SK-N-SH (cell line): Measurements from ENCODE around the gene PROSER3. TPM values are rescaled to one million over a fixed set of nuclear protein-coding genes. Genes with fewer than 3 reads are reported as not detected.

Experiments used
- CTCF ChIA-PET: fragments of 300-600, 350-600 bp; formaldehyde crosslinking; extraction: SDS; loops from one replicate; lab custom pipeline; 2021; lab: Yijun Ruan, JAX
- POLR2A ChIA-PET: fragments of 350-600 bp; sonication (Branson Sonifier 250); formaldehyde crosslinking; extraction: SDS; loops from one replicate; lab custom pipeline; 2020; ENCODE audit warnings: antibody characterized with exemption, inconsistent platforms; lab: Yijun Ruan, JAX
- DNase-seq: peaks from one replicate; pipeline ENCODE4 v3.0.0; 2012
- H2AFZ ChIP-seq: fragments of 200-600 bp; sonication (generic); 2 replicates; pipeline ENCODE4 v1.8.1; 2016; ENCODE audit warnings: antibody characterized with exemption, mild to moderate bottlenecking, low read depth
- H3F3A ChIP-seq: fragments of 200-600 bp; sonication (generic); replicated peaks from 2 replicates; pipeline ENCODE3; 2016; ENCODE audit warnings: antibody characterized with exemption, mild to moderate bottlenecking; ENCODE audit not compliant: insufficient read depth
- H3K27ac ChIP-seq, 2 experiments: fragments of 200-500 bp in 1 of 2; fragments of 200-600 bp in 1 of 2; sonication (Bioruptor generic) in 1 of 2; sonication (generic), shearing (Covaris generic) in 1 of 2; 2 replicates each; pipeline versions ENCODE4 v1.5.1 to v1.6.1; 2014 to 2016; ENCODE audit warnings: low read depth in 2 of 2, inconsistent platforms in 1 of 2, low read length in 1 of 2, mild to moderate bottlenecking in 1 of 2, mixed read lengths in 1 of 2
- H3K27me3 ChIP-seq: fragments of 200-600 bp; sonication (generic), shearing (Covaris generic); 2 replicates; pipeline ENCODE4 v1.6.1; 2016; ENCODE audit warnings: mixed run types; ENCODE audit not compliant: insufficient read depth
- H3K36me3 ChIP-seq, 2 experiments: fragments of 200-500 bp in 1 of 2; fragments of 200-600 bp in 1 of 2; sonication (Bioruptor generic) in 1 of 2; sonication (generic) in 1 of 2; replicated peaks in 1 of 2; 2 replicates each; pipeline versions ENCODE3 to v1.5.1; 2014 to 2016; ENCODE audit warnings: low read length in 1 of 2, mild to moderate bottlenecking in 1 of 2; ENCODE audit not compliant: insufficient read depth in 2 of 2, control insufficient read depth in 1 of 2
- H3K4me1 ChIP-seq, 2 experiments: fragments of 200-500 bp in 1 of 2; fragments of 200-600 bp in 1 of 2; sonication (Bioruptor generic) in 1 of 2; sonication (generic), shearing (Covaris generic) in 1 of 2; 2 replicates each; pipeline versions ENCODE4 v1.5.1 to v1.6.1; 2014 to 2016; ENCODE audit warnings: low read depth in 1 of 2, low read length in 1 of 2, mixed run types in 1 of 2; ENCODE audit not compliant: insufficient read depth in 2 of 2, control insufficient read depth in 1 of 2
- H3K4me2 ChIP-seq: fragments of 200-600 bp; sonication (generic), shearing (Covaris generic); 2 replicates; pipeline ENCODE4 v1.6.1; 2017; ENCODE audit warnings: mixed run types
- H3K4me3 ChIP-seq, 2 experiments: fragments of 200-500 bp in 1 of 2; fragments of 200-600 bp in 1 of 2; sonication (Bioruptor generic) in 1 of 2; sonication (generic), shearing (Covaris generic) in 1 of 2; 2 replicates each; pipeline versions ENCODE4 v1.5.1 to v1.8.1; 2014 to 2016; ENCODE audit warnings: low read depth in 2 of 2, inconsistent platforms in 1 of 2, low read length in 1 of 2, mild to moderate bottlenecking in 1 of 2, mixed read lengths in 1 of 2, moderate library complexity in 1 of 2
- H3K79me2 ChIP-seq: fragments of 200-600 bp; sonication (generic); 2 replicates; pipeline ENCODE4 v1.8.1; 2017; ENCODE audit warnings: mild to moderate bottlenecking; ENCODE audit not compliant: insufficient read depth
- H3K9ac ChIP-seq: fragments of 200-600 bp; sonication (generic); 2 replicates; pipeline ENCODE4 v1.6.1; 2017; ENCODE audit warnings: mixed run types
- H3K9me2 ChIP-seq: fragments of 200-600 bp; sonication (generic); 2 replicates; pipeline ENCODE4 v1.6.1; 2017; ENCODE audit warnings: mixed run types
- H3K9me3 ChIP-seq: fragments of 200-600 bp; sonication (generic); 2 replicates; pipeline ENCODE4 v1.6.1; 2017; ENCODE audit warnings: mixed run types, mild to moderate bottlenecking, moderate library complexity
- H4K20me1 ChIP-seq: fragments of 200-600 bp; sonication (generic); 2 replicates; pipeline ENCODE4 v1.6.1; 2017; ENCODE audit warnings: mild to moderate bottlenecking, mixed run types; ENCODE audit not compliant: insufficient read depth
- CTCF ChIP-seq: fragments of 200-600 bp; sonication (generic); IDR thresholded peaks from 2 replicates; pipeline ENCODE4 v1.6.1; 2017; ENCODE audit warnings: antibody characterized with exemption, mild to moderate bottlenecking, moderate library complexity
- EZH2phosphoT487 ChIP-seq: fragments of 200-600 bp; sonication (generic); IDR thresholded peaks from 2 replicates; pipeline ENCODE4 v1.6.1; 2017; ENCODE audit warnings: low read depth, mixed run types, mild to moderate bottlenecking, antibody characterized with exemption, moderate library complexity, borderline replicate concordance
- FOXJ3 ChIP-seq: sonication (generic); formaldehyde crosslinking; IDR thresholded peaks from 2 replicates; pipeline ENCODE4 v1.5.1; 2020; ENCODE audit warnings: mild to moderate bottlenecking, missing genetic modification reagents
- GABPA ChIP-seq: IDR thresholded peaks from 2 replicates; pipeline ENCODE4 v1.4.0; 2012; ENCODE audit warnings: low read depth, mild to moderate bottlenecking
- IRF3 ChIP-seq: fragments of 150-350 bp; IDR thresholded peaks from 2 replicates; pipeline ENCODE4 v1.6.1; 2016; ENCODE audit warnings: mild to moderate bottlenecking, low read depth, low read length
- JUND ChIP-seq: IDR thresholded peaks from 2 replicates; pipeline ENCODE4 v1.4.0; 2012
- MAX ChIP-seq: IDR thresholded peaks from 2 replicates; pipeline ENCODE4 v1.4.0; 2012; ENCODE audit warnings: low read depth
- MEF2A ChIP-seq: IDR thresholded peaks from 2 replicates; pipeline ENCODE4 v1.4.0; 2012; ENCODE audit warnings: low read depth, borderline replicate concordance
- NRF1 ChIP-seq: IDR thresholded peaks from 2 replicates; pipeline ENCODE4 v1.6.1; 2012; ENCODE audit warnings: low read depth, mild to moderate bottlenecking, low read length
- PBX3 ChIP-seq: IDR thresholded peaks from 2 replicates; pipeline ENCODE4; 2012
- POLR2AphosphoS5 ChIP-seq: IDR thresholded peaks from 2 replicates; pipeline ENCODE4 v1.6.1; 2012; ENCODE audit warnings: low read depth, low read length
- TAF1 ChIP-seq: IDR thresholded peaks from 2 replicates; pipeline ENCODE4 v1.6.1; 2012; ENCODE audit warnings: low read depth, mild to moderate bottlenecking, low read length, moderate library complexity, borderline replicate concordance
- TEAD4 ChIP-seq: IDR thresholded peaks from 2 replicates; pipeline ENCODE4 v1.4.0; 2012; ENCODE audit warnings: mild to moderate bottlenecking, borderline replicate concordance; ENCODE audit not compliant: insufficient read depth
- WGBS: methylation state at CpG from one replicate; pipeline ENCODE4 v1.1.6; 2017; ENCODE audit warnings: low lambda C conversion rate; 5-methylcytosine and 5-hydroxymethylcytosine counted together
- polyA plus RNA-seq, 3 experiments: library from polyadenylated mRNA; depleted of rRNA; stranded (reverse); fragments of >200 nt; gene quantifications; 2 replicates each; pipeline ENCODE4 v1.2.3, GENCODE V29; 2012

Gene PROSER3
- polyA plus RNA-seq, 1 of the 3 experiments (the other 2 are of a cell fraction), result 12.5 TPM

- WGBS, result 97% methylated on average over 6 of the region's 7 CpGs
- POLR2A ChIA-PET, result no interaction called here
- peak overlapping the region in 1 of 2 experiments; percentile 80; a peak in 1 of 4 replicates for H3K4me3 ChIP-seq
- no peak for DNase-seq
- TF ChIP-seq FOXJ3 (CRISPR knock-in tag), result no peak
- TF ChIP-seq POLR2AphosphoS5, result no peak
- TF ChIP-seq EZH2phosphoT487, result no peak
- TF ChIP-seq TEAD4, result no peak
- no peak for TF ChIP-seq CTCF
- no peak for TF ChIP-seq MEF2A
- TF ChIP-seq PBX3, result no peak
- no peak for TF ChIP-seq TAF1
- no peak overlapping the region for H2AFZ ChIP-seq
- no peak overlapping the region for H3K9ac ChIP-seq
- peak overlapping the region; percentile 97 for H3K4me2 ChIP-seq
- peaks cover 6 to 9% of the 10 kb centered on the region in 2 experiments for H3K36me3 ChIP-seq
- no peaks in the 10 kb centered on the region for H3K9me2 ChIP-seq
- peaks cover 18% of the 10 kb centered on the region for H4K20me1 ChIP-seq
- no peaks in the 10 kb centered on the region for H3K27me3 ChIP-seq
- no peaks in the 10 kb centered on the region for H3K9me3 ChIP-seq
- H3K79me2 ChIP-seq, result peaks cover 23% of the 10 kb centered on the region
- CTCF ChIA-PET, result interaction anchor here (0.9 to 2.6 kb wide), 6 partner anchors 19 to 159 kb away, joined by 4 to 14 read pairs (median 8); no protein-coding TSS in a partner anchor
- H3K4me1 ChIP-seq, result peaks cover 5 to 24% of the 10 kb centered on the region in 2 experiments; a peak in 3 of 4 replicates
- H3F3A ChIP-seq, result peaks cover 6% of the 10 kb centered on the region
- H3K27ac ChIP-seq, result no peak overlapping the region
Observed at GRCh38 chr19:35715355-35715809, 42.6 kb upstream of the PROSER3 start.

- H3K4me3 ChIP-seq, result peak overlapping the region; percentile 80 to 91
- H3K9ac ChIP-seq, result peak overlapping the region; percentile 65
Observed at GRCh38 chr19:35715981-35716800, 41.8 kb upstream of the PROSER3 start.

More at GRCh38 chr19:35715981-35716800, 41.8 kb upstream of the PROSER3 start:
- POLR2A ChIA-PET, result no interaction called here
- Histone ChIP-seq H3K36me3 (peaks cover 6 to 13% of the 10 kb centered on the region in 2 experiments), H3F3A (peaks cover 6% of the 10 kb centered on the region), H2AFZ (peak overlapping the region; percentile 86), H3K4me1 (peaks cover 5 to 24% of the 10 kb centered on the region in 2 experiments; a peak in 3 of 4 replicates), H3K9me2 (no peaks in the 10 kb centered on the region), H3K9me3 (no peaks in the 10 kb centered on the region), H3K4me2 (peak overlapping the region; percentile 97), H3K27ac (peak overlapping the region; percentile 62 to 95), H3K79me2 (peaks cover 28% of the 10 kb centered on the region), H3K27me3 (no peaks in the 10 kb centered on the region), H4K20me1 (peaks cover 18% of the 10 kb centered on the region)
- WGBS, result 21% methylated on average over 50 of the region's 52 CpGs
- TF ChIP-seq FOXJ3 (CRISPR knock-in tag) (no peak), CTCF (no peak), NRF1 (peak; percentile 58; the same call in 1 of the 2 replicates), IRF3 (no peak), GABPA (no peak), JUND (no peak), MAX (peak; percentile 90)
- peak; percentile 81 for DNase-seq
- CTCF ChIA-PET, result interaction anchor here (0.6 to 1.8 kb wide), 9 partner anchors 10 to 1237 kb away, joined by 3 to 14 read pairs (median 4); no protein-coding TSS in a partner anchor
